Measurements from ENCODE around the gene SPRN.

SPRN gene

GRCh38 chr10:133394801-133395221 is 29.6 kb downstream of the SPRN start (continued):
- TF ChIP-seq PATZ1 (CRISPR knock-in tag; IDR thresholded peaks at IDR 0.05; ENCODE audit: borderline replicate concordance) (no peak), ESRRG (CRISPR knock-in tag; IDR thresholded peaks at IDR 0.05) (no peak), PPARA (CRISPR knock-in tag; IDR thresholded peaks at IDR 0.05; ENCODE audit: borderline replicate concordance) (no peak), CSRNP3 (CRISPR knock-in tag; IDR thresholded peaks at IDR 0.05) (no peak), TOX (CRISPR knock-in tag; IDR thresholded peaks at IDR 0.05; ENCODE audit: borderline replicate concordance) (no peak), ZNF8 (CRISPR knock-in tag; IDR thresholded peaks at IDR 0.05) (no peak)

GRCh38 chr10:133394064-133394663 is 30.3 kb downstream of the SPRN start, which contains the start of gene MTG1:
MTG1 (plus strand) TSS chr10:133394157; CDS start chr10:133394221, 64 bp downstream.
- TF ChIP-seq TSHZ2 (CRISPR knock-in tag; IDR thresholded peaks at IDR 0.05) (0 out of 2 replicates have a peak, but pooled peaks have one; percentile 43), ESRRG (CRISPR knock-in tag; IDR thresholded peaks at IDR 0.05) (peak; percentile 66; the same call in 1 of the 2 replicates), TOX (CRISPR knock-in tag; IDR thresholded peaks at IDR 0.05; ENCODE audit: borderline replicate concordance) (no peak), ZNF8 (CRISPR knock-in tag; IDR thresholded peaks at IDR 0.05) (no peak), SNAI2 (CRISPR knock-in tag; IDR thresholded peaks at IDR 0.05) (no peak), GLIS3 (CRISPR knock-in tag; IDR thresholded peaks at IDR 0.05) (no peak), ZFP30 (CRISPR knock-in tag; IDR thresholded peaks at IDR 0.05) (no peak), ISL1 (CRISPR knock-in tag; IDR thresholded peaks at IDR 0.05) (no peak), ZFP3 (CRISPR knock-in tag; IDR thresholded peaks at IDR 0.05) (no peak), ARNTL (CRISPR knock-in tag; IDR thresholded peaks at IDR 0.05; ENCODE audit: borderline replicate concordance, low read depth) (no peak), PPARA (CRISPR knock-in tag; IDR thresholded peaks at IDR 0.05; ENCODE audit: borderline replicate concordance) (no peak), ZNF70 (CRISPR knock-in tag; IDR thresholded peaks at IDR 0.05) (no peak), ZC3H10 (CRISPR knock-in tag; IDR thresholded peaks at IDR 0.05) (no peak)
- ATAC-seq: peak; percentile 99

- no peak for ATAC-seq
- TF ChIP-seq GLIS3 (CRISPR knock-in tag; IDR thresholded peaks at IDR 0.05): no peak
- no peak for TF ChIP-seq ESRRG (CRISPR knock-in tag; IDR thresholded peaks at IDR 0.05)
- no peak for TF ChIP-seq ZFP30 (CRISPR knock-in tag; IDR thresholded peaks at IDR 0.05)
- TF ChIP-seq OSR1 (CRISPR knock-in tag; IDR thresholded peaks at IDR 0.05): no peak
- TF ChIP-seq TCF4 (CRISPR knock-in tag; IDR thresholded peaks at IDR 0.05; ENCODE audit: borderline replicate concordance): no peak
- TF ChIP-seq POU6F1 (CRISPR knock-in tag; IDR thresholded peaks at IDR 0.05; ENCODE audit: borderline replicate concordance, low read depth): no peak
- TF ChIP-seq CSDC2 (CRISPR knock-in tag; IDR thresholded peaks at IDR 0.05): no peak
- TF ChIP-seq ZFP3 (CRISPR knock-in tag; IDR thresholded peaks at IDR 0.05): no peak
- TF ChIP-seq TOX (CRISPR knock-in tag; IDR thresholded peaks at IDR 0.05; ENCODE audit: borderline replicate concordance): no peak
These were observed 30.9 kb downstream of the SPRN start for GRCh38 chr10:133393401-133394063.

Measured in SK-N-SH treated with all-trans-retinoic acid at 6 μM for 48 hours (cell line).